AML-193 (cell line): ENCODE data around the gene FTO.

Experiments
- DNase-seq, 2 experiments: peaks; one replicate each; lab custom pipeline; 2025; lab: John Stamatoyannopoulos, UW

FTO gene

GRCh38 chr16:53782148-53782547 lies 78.2 kb downstream of the FTO start:
- DNase-seq = no peak

- DNase-seq = no peak
Measured at GRCh38 chr16:53784291-53784690, 80.3 kb downstream of the FTO start.

GRCh38 chr16:53785044-53785443 lies 81.1 kb downstream of the FTO start:
- no peak for DNase-seq

- no peak for DNase-seq
Measured at GRCh38 chr16:53785916-53786315, 82.0 kb downstream of the FTO start.

GRCh38 chr16:53787423-53787822 lies 83.5 kb downstream of the FTO start:
- no peak for DNase-seq

GRCh38 chr16:53789137-53789536 lies 85.2 kb downstream of the FTO start:
- no peak for DNase-seq

GRCh38 chr16:53792161-53792951 lies 88.4 kb downstream of the FTO start:
- no peak for DNase-seq

GRCh38 chr16:53803451-53803850 lies 99.5 kb downstream of the FTO start:
- no peak for DNase-seq

GRCh38 chr16:53803998-53804397 lies 100.0 kb downstream of the FTO start:
- DNase-seq = no peak

GRCh38 chr16:53804467-53804866 lies 100.5 kb downstream of the FTO start:
- DNase-seq = no peak

- no peak for DNase-seq
Measured at GRCh38 chr16:53805113-53805512, 101.2 kb downstream of the FTO start.

- DNase-seq = no peak
Measured at GRCh38 chr16:53805752-53806151, 101.8 kb downstream of the FTO start.

- DNase-seq = no peak
Measured at GRCh38 chr16:53809088-53809932, 105.4 kb downstream of the FTO start.

- no peak for DNase-seq
Measured at GRCh38 chr16:53812914-53813313, 109.0 kb downstream of the FTO start.

- no peak for DNase-seq
Measured at GRCh38 chr16:53814801-53815200, 110.8 kb downstream of the FTO start.

- no peak for DNase-seq
Measured at GRCh38 chr16:53816211-53816836, 112.4 kb downstream of the FTO start.

- no peak for DNase-seq
Measured at GRCh38 chr16:53817117-53817755, 113.3 kb downstream of the FTO start.

- DNase-seq = no peak
Measured at GRCh38 chr16:53817812-53818550, 114.0 kb downstream of the FTO start.

GRCh38 chr16:53821487-53821886 lies 117.5 kb downstream of the FTO start:
- DNase-seq = no peak

GRCh38 chr16:53821957-53822625 lies 118.1 kb downstream of the FTO start:
- no peak for DNase-seq

GRCh38 chr16:53822936-53823529 lies 119.1 kb downstream of the FTO start:
- peak; percentile 20 to 35 for DNase-seq
